GM13976 (cell line): Measurements from ENCODE around the gene CDC42BPG.
A peak's percentile ranks its signal among the peaks of the same experiment; 100 is the strongest.

ENCODE experiments used
- DNase-seq: peaks from one replicate; pipeline ENCODE4 v3.0.0; 2012; ENCODE audit warnings: low spot score
- in situ Hi-C: fragments of 300-500 bp; cut with MboI; formaldehyde crosslinking; loops from one replicate; pipeline ENCODE4 v1.12.0; 2022; ENCODE audit warnings: low sequenced_read_pairs, mixed read lengths, inconsistent platforms; ENCODE audit not compliant: unreplicated experiment
- TF ChIP-seq, protein P1 (sequence below): IDR thresholded peaks from 2 replicates; pipeline ENCODE4 v1.5.1; 2012; ENCODE audit warnings: borderline replicate concordance, mild to moderate bottlenecking; ENCODE audit not compliant: insufficient read depth; ENCODE audit errors: extremely low read depth, missing control alignments, control extremely low read depth

The CDC42BPG gene

GRCh38 chr11:64891215-64891848 is 46.9 kb upstream of the CDC42BPG start:
- no peak for DNase-seq
- in situ Hi-C loops = loop anchor here (5.0 kb wide), 1 partner anchor 44 kb away; no protein-coding TSS in a partner anchor

GRCh38 chr11:64890522-64890939 is 46.1 kb upstream of the CDC42BPG start:
- DNase-seq = no peak
- TF ChIP-seq, protein P1, sequence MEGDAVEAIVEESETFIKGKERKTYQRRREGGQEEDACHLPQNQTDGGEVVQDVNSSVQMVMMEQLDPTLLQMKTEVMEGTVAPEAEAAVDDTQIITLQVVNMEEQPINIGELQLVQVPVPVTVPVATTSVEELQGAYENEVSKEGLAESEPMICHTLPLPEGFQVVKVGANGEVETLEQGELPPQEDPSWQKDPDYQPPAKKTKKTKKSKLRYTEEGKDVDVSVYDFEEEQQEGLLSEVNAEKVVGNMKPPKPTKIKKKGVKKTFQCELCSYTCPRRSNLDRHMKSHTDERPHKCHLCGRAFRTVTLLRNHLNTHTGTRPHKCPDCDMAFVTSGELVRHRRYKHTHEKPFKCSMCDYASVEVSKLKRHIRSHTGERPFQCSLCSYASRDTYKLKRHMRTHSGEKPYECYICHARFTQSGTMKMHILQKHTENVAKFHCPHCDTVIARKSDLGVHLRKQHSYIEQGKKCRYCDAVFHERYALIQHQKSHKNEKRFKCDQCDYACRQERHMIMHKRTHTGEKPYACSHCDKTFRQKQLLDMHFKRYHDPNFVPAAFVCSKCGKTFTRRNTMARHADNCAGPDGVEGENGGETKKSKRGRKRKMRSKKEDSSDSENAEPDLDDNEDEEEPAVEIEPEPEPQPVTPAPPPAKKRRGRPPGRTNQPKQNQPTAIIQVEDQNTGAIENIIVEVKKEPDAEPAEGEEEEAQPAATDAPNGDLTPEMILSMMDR = no peak
- in situ Hi-C loops = loop anchor here (5.0 kb wide), 1 partner anchor 43 kb away; no protein-coding TSS in a partner anchor

More at GRCh38 chr11:64891215-64891848, 46.9 kb upstream of the CDC42BPG start:
- TF ChIP-seq, protein P1 = no peak

DNA sequence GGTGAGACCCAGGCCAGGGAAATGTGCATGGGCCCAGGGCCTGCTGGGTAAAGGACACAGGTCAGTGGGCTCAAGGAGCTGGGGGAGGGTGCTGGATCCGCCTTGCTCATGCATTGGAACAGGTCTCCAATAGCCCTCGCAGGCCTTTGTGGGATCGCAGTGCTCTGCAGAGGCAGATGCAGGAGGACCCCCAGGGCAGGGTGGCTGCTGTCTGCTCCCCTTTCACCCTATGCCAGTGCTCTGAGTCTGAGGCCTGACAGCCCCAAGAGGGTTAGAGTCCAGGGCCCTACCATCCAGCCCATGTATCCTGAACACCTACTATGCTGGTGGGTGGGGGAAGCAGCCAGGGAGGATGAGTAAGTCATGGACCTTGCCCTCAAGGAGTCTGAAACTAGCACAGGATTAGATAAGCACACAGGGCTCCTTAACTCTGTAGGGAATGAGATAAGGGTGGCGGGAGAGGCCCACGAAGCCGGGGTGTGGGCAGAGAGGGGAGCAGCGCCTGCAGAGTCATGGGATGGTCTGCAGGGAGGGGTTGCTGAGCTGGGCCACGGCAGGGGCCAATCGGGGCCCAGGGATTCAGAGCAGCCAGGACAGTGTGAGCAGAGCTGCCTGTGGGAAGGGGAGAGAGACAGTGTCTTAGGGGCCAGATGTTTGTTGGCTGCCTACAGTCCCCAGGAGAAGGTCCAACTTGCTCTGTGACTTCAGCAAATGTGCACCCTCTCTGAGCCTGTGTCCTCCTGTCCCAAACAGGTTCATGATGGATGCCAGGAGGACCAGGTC is 44.5 kb upstream of the CDC42BPG start:
- TF ChIP-seq, protein P1 = no peak
- DNase-seq = no peak
- in situ Hi-C loops = no loop called here

- DNase-seq = no peak
- TF ChIP-seq, protein P1 = no peak
- in situ Hi-C loops = no loop called here
These were observed 43.9 kb upstream of the CDC42BPG start for GRCh38 chr11:64888406-64888728.

- TF ChIP-seq, protein P1 = peak; percentile 80
- DNase-seq = peak; percentile 94
- in situ Hi-C loops = no loop called here
These were observed 43.4 kb upstream of the CDC42BPG start for GRCh38 chr11:64887757-64888405.

GRCh38 chr11:64887234-64887756 is 42.8 kb upstream of the CDC42BPG start:
- in situ Hi-C loops = no loop called here
- DNase-seq = no peak
- TF ChIP-seq, protein P1 = no peak
